ENCODE data around the gene CUL1.

CUL1 gene

DNA sequence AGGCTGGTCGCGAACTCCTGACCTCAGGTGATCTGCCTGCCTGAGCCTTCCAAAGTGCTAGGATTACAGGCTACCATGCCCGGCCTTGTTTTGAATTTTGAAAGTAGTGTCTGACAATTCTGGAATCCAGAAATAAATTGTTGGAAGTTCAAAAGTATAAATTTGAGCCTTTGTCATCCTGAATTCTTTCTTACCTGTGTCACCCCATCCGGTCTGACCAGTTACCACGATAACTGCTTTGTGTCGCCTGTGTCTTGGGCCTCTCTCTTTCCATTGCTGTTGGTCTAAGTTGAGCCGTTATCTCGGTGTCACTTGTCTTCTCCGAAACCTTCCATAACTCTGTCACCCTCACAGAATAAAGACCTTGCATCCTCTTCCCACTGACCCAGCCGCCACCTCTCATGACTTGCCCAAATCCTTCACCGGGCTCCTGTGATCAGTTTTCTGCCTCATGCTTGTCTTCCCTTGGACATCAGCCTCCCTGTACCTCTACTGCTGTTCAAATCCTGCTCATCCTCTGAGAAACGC lies 18.6 kb downstream of the CUL1 start:
- H3K4me3 ChIP-seq (ENCODE audit: low read depth, low read length): no peak overlapping the region
- TF ChIP-seq, protein P1, sequence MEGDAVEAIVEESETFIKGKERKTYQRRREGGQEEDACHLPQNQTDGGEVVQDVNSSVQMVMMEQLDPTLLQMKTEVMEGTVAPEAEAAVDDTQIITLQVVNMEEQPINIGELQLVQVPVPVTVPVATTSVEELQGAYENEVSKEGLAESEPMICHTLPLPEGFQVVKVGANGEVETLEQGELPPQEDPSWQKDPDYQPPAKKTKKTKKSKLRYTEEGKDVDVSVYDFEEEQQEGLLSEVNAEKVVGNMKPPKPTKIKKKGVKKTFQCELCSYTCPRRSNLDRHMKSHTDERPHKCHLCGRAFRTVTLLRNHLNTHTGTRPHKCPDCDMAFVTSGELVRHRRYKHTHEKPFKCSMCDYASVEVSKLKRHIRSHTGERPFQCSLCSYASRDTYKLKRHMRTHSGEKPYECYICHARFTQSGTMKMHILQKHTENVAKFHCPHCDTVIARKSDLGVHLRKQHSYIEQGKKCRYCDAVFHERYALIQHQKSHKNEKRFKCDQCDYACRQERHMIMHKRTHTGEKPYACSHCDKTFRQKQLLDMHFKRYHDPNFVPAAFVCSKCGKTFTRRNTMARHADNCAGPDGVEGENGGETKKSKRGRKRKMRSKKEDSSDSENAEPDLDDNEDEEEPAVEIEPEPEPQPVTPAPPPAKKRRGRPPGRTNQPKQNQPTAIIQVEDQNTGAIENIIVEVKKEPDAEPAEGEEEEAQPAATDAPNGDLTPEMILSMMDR (IDR thresholded peaks at IDR 0.05; ENCODE audit: insufficient read depth, low read depth, low read length, missing control alignments): no peak
- no peak for DNase-seq (ENCODE audit: low read depth)

DNA sequence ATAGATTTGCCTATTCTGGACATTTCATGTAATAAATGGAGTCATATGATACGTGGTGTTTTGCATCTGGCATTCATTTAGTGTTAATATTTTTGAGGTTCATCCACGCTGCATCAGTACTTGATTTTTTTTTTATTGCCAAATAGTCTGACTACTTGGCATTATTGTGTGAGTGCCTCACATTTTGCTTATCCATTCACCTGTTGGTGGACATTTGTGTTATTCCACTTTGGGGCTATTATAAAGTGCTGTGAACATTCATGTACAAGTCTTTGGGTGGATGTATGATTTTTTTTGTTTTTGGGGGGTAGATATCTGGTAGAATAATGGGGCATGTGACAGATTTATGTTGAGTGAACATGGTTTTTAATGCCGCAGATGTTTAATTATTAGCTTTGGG lies 19.7 kb downstream of the CUL1 start:
- no peak overlapping the region for H3K4me3 ChIP-seq (ENCODE audit: low read depth, low read length)
- TF ChIP-seq, protein P1 (IDR thresholded peaks at IDR 0.05; ENCODE audit: insufficient read depth, low read depth, low read length, missing control alignments): no peak
- no peak for DNase-seq (ENCODE audit: low read depth)

DNA sequence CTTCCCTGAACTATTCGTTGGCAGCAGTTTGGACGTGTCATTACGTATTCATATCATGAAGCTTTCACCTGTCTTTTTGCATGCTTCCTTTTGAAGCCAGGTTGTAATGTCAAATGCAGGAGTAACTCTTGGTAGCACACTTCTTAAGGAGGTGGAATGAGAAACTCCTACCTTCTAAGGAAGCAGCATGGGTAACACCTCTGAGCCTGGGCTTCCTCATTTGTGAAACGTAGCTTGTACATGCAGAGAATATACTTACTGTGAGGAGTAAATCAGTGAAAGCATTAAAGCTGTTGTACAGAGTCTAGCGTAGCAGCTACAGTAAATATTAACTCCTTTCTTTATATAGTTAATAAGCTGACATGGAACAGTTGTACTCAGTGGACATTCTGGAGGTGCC lies 21.1 kb downstream of the CUL1 start:
- no peak overlapping the region for H3K4me3 ChIP-seq (ENCODE audit: low read depth, low read length)
- no peak for DNase-seq (ENCODE audit: low read depth)
- TF ChIP-seq, protein P1 (IDR thresholded peaks at IDR 0.05; ENCODE audit: insufficient read depth, low read depth, low read length, missing control alignments): no peak

DNA sequence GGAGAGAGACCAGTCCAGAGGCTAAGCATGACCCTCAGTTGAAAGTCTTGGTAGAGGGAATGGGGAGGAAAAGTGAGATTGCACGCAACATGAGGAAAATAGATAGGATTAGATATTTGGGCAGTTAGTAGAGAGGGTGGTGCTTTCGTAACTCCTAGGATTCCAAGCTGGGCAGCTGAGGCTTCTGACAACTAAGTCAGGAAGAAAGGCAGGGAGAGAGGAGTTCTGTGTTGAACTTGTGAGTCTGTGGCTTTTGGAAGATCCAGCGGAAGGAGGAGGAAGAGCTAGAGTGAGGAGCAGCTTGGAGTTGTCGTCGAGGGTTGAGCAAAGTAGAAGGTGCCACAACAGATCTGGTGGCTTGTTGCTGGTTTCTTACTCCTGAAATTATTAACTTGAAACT lies 21.8 kb downstream of the CUL1 start:
- H3K4me3 ChIP-seq (ENCODE audit: low read depth, low read length): no peak overlapping the region
- DNase-seq (ENCODE audit: low read depth): no peak
- TF ChIP-seq, protein P1 (IDR thresholded peaks at IDR 0.05; ENCODE audit: insufficient read depth, low read depth, low read length, missing control alignments): no peak

DNA sequence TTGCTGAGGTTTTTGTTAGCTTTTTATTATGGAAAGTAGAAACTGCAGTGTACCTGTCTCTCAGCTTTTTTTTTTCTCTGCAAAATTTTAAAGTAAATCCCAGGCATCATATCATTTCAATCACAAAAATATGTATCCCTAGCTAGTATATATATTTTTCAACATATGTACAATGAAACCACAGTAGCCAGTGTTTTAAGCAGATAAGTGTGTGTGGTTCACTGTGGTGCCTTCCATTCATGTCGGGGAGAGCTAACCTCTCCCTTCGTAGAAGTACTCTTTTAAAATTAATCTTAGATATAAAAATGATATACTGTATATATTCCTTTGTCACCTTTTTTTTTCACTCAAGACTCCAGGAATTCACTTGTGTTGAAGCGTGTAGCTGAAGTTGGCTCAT lies 22.7 kb downstream of the CUL1 start:
- no peak for DNase-seq (ENCODE audit: low read depth)
- H3K4me3 ChIP-seq (ENCODE audit: low read depth, low read length): no peak overlapping the region
- TF ChIP-seq, protein P1 (IDR thresholded peaks at IDR 0.05; ENCODE audit: insufficient read depth, low read depth, low read length, missing control alignments): no peak

DNA sequence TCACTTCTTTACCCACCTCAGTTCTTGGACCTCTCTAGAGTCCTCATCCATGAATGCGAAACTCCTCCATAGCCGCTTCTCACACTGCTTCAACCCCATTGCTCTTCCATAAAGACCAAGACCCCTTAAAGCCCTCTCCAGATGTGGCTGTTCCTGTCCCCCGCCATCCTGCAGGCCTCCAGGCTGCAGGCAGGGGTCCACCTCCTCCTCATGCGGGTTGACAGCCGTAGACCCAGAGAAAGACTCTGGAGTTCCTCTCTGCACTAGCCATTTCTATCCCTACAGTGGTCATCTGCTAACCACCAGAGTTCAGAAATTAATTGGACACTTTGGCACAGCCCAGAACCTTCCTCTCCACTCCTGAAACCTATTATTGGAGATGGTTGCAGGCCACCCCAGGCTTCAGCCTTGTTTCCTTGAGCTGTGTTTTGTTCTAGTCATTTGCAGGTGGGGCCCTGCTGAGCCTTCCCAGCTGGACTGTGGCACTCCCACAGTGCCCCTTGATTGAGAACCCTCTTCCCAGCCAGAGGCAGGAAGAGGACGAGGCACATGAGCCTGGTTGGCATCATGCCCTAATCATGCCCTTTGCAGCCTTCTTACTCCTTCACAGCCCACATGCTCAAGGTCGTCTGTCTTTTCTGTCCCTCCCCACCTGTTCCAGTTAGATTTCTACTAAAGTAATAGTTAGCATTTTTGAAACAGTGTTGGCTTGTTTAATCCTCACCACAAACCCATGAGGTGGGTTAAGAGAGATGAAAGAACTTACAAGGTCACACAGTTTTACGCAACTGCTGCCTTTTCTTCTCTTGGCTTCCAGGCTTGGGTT lies 23.9 kb downstream of the CUL1 start:
- TF ChIP-seq, protein P1 (IDR thresholded peaks at IDR 0.05; ENCODE audit: insufficient read depth, low read depth, low read length, missing control alignments): no peak
- DNase-seq (ENCODE audit: low read depth): no peak
- no peak overlapping the region for H3K4me3 ChIP-seq (ENCODE audit: low read depth, low read length)

Measured in GM12865 (cell line).